Measurements from ENCODE around the gene UFD1. TPM values are rescaled to one million over a fixed set of nuclear protein-coding genes. Genes with fewer than 3 reads are reported as not detected.

UFD1 gene
- total RNA-seq, 1 donor from 2014 or later = 55.4 TPM

- peak; percentile 74 for DNase-seq (ENCODE audit: low spot score)
These were observed 18.3 kb upstream of the UFD1 start for GRCh38 chr22:19497245-19497644.

DNA sequence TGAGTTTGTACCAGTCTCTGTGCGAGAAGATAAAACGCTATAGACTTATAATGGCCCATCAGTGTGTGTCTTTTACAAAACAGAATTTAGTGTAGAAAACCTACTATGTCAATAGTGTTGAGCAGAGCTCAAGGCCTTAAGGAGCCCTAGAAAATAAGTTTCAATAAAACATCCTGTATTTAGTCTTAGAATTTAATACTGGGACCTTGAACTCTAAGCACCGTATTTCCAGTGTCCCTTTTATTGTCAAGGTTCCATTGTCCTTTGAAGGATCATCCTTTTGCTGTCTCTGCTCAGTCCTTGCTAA, 17.3 kb upstream of the UFD1 start:
- no peak for DNase-seq (ENCODE audit: low spot score)

- DNase-seq (ENCODE audit: low spot score) = no peak
These were observed 16.8 kb upstream of the UFD1 start for GRCh38 chr22:19495562-19496323.

DNA sequence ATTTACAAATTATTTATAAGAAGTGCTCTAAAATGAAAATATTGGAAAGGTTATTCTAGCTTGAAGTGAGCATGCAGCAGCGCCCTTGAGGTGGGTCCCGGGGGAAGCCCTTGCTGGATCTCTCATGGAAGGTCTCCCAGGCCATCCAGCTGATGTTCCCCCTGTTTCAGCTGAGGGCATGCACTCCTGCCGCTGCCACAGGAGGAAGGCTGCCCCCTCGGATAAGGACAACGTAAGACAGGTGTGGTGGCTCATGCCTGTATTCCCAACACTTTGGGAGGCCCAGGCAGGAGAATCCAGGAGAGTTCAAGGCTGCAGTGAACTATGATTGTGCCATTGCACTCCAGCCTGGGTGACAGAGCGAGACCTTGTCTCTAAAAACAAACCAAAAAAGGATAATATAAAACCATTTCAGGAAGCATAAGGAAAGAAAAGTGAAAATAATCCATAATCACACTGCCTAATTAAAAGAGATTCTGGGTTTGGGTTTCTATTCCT, 15.7 kb upstream of the UFD1 start:
- DNase-seq (ENCODE audit: low spot score) = no peak

DNA sequence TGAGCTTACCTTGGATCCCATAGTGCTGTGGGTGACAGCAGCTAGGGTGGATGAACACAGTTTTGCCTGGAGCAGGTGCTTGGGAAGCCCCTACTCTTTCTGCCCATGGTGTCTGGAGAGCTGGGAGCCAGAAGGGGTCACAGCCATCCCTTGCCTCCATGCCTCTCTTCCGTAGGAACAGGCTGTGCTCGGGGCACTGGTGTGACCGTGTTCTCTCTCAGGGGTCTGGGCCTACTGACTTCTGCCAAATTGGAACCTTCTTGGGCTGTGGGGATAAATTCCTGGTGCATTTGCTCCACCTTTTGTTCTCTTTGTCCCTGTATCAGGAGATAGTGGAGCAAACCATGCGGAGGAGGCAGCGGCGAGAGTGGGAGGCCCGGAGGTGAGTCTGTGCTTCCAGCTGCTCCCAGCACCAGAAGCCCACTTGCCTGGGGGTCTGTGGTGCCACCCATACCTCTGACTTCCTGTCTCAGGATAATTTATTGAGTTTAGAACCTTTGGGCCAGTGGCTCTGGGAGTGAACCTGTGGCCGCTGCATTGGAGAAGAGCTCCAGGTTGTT, 15.1 kb upstream of the UFD1 start:
- no peak for DNase-seq (ENCODE audit: low spot score)

DNA sequence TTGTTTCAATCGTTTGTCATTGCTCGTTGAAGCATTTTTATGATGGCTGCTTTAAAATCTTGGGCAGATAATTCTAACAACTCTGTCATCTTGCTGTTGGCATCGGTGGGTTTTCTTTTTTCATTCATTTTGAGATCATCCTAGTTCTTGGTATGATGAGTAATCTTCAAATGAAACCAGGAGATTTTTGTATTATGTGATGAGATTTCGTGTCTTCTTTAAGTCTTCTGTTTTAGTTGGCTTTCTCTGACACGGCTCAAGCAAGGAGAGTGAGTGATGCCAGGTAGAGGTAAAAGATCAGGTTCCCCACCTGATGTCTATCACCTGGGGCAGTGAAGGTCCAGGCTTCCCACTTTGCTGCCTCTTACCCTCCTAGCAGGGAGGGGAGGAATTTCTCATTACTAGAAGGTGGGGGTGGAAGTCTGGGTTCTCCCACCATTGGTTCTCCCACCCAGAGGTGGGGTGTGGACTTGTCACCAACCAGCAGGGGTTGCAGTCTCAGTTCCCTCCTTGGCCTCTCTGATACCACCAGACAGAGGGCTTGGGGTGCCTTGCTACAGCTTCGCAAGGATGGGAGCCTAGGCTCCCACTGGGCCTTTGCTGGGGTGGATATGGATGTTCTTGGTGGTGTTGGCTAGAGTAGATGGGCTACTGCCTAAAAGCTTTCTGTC, 13.6 kb upstream of the UFD1 start:
- DNase-seq (ENCODE audit: low spot score) = peak; percentile 71

DNA sequence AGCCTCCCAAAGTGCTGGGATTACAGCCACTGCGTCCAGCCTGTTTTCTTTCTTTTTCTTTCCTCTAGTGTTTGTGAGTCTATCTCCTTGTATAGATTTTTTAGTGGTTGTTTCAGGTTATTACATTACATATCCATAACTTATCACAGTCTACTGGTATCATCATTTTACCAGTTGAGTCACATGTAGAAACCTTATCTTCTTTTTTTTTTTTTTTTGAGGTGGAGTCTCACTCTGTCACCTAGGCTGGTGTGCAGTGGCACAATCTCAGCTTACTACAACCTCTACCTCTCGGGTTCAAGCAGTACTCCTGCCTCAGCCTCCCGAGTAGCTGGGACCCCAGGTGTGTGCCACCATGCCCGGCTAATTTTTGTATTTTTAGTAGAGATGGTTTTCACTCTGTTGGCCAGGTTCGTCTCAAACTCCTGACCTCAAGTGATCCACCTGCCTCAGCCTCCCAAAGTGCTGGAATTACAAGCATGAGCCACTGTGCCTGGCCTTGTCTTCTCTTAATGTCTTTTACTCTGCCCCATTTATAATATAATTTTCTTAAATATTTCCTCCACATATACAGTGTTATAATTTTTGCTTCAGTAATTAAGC, 11.7 kb upstream of the UFD1 start:
- DNase-seq (ENCODE audit: low spot score) = no peak

GRCh38 chr22:19488884-19489843, 10.2 kb upstream of the UFD1 start:
- no peak for DNase-seq (ENCODE audit: low spot score)

GRCh38 chr22:19488285-19488684, 9.3 kb upstream of the UFD1 start:
- DNase-seq (ENCODE audit: low spot score) = no peak

GRCh38 chr22:19483481-19484244, 4.7 kb upstream of the UFD1 start:
- DNase-seq (ENCODE audit: low spot score) = no peak

- no peak for DNase-seq (ENCODE audit: low spot score)
These were observed 3.3 kb upstream of the UFD1 start for GRCh38 chr22:19482297-19482696.

DNA sequence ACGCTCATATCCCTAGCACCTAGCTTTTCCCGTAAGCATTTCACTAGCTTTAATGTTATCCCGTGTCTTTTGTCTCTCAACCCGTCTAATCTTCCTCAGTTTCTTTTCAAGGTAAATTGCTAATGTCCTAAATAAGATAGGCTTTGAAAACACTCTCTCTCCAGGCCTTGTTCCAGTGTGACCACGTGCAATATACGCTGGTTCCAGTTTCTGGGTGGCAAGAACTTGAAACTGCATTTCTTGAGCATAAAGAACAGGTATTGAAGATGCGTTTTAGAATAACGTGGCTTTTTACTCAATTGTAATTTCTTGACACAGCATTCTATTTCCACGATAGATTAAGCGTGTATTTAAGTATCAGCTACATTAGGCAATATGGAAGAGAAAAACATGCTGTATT, 1.8 kb upstream of the UFD1 start:
- no peak for DNase-seq (ENCODE audit: low spot score)

- DNase-seq (ENCODE audit: low spot score) = no peak
These were observed 1.2 kb upstream of the UFD1 start for GRCh38 chr22:19480173-19480568.

- DNase-seq (ENCODE audit: low spot score) = peak; percentile 95
These were observed 571 bp upstream of the UFD1 start, which contains the start of gene CDC45 for GRCh38 chr22:19479355-19480172. CDC45 (plus strand) TSS chr22:19479920; CDS start chr22:19479969, 49 bp downstream.

DNA sequence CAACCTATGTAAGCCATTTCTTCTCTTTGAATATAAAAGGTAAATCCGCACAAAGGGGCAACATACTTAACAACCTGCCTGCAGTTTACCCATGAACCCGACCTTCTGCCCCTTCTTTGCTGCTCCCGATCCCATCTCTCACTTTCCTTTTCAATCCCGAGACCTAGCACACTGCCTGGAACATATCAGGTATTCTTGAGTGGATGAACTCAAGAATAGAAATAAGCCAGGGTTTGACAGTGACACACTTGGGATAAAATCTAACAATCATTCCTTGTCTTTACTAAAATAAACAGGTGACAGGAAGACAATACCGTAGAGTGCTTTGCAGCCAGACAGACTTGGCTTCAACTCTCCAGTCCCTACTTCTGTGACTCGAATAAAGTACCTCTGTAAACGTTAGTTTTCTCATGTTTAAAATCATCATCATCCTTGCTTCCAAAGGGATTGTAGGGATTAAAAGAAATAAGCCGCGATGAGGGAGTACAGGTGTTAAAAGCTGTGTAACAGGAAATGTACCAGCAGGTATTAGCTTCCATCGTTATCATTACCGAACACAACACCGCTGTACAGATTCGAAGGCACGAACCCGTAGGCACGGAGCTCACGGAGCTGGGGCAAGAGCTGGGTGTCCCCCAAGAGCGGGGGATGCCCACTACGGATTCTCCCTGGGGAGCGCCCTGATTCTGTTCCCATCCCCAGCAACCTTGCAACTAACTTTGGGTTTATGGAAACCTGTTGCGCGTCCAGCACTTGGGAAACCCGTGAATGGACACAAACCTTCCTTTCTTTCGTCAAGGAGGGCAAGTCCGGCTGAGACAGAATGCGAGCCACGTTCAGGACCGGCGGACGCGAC, 720 bp downstream of the UFD1 start:
- no peak for DNase-seq (ENCODE audit: low spot score)

GRCh38 chr22:19477321-19478044, 1.5 kb downstream of the UFD1 start:
- DNase-seq (ENCODE audit: low spot score) = no peak

- no peak for DNase-seq (ENCODE audit: low spot score)
These were observed 3.0 kb downstream of the UFD1 start for GRCh38 chr22:19476023-19476422.

- DNase-seq (ENCODE audit: low spot score) = no peak
These were observed 5.4 kb downstream of the UFD1 start for GRCh38 chr22:19473578-19473977.
